Keratinocyte (primary cell): ENCODE measurements around the gene FBXO7. TPM values are rescaled to one million over a fixed set of nuclear protein-coding genes. Genes with fewer than 3 reads are reported as not detected.

ENCODE experiments used
- DNase-seq: peaks from one replicate; pipeline ENCODE4 v3.0.0-alpha.2; 2011; ENCODE audit warnings: low read depth, missing footprints, low spot score
- FAIRE-seq: peaks from 2 replicates; lab custom pipeline; 2011; peaks lifted over from hg19 to GRCh38; lab: Jason Lieb, UNC
- H2AFZ ChIP-seq: 2 replicates; pipeline ENCODE4 v1.6.0; 2012; ENCODE audit warnings: low read length, control low read depth, inconsistent platforms; ENCODE audit not compliant: control insufficient read depth
- H3K27ac ChIP-seq: 2 replicates; pipeline ENCODE4 v1.5.1; 2011; ENCODE audit warnings: low read length; ENCODE audit not compliant: control insufficient read depth, insufficient read depth
- H3K27me3 ChIP-seq: 3 replicates; pipeline ENCODE4 v1.6.0; 2011; ENCODE audit warnings: low read length; ENCODE audit not compliant: control insufficient read depth, insufficient read depth; ENCODE audit errors: extremely low read depth
- H3K36me3 ChIP-seq, 2 experiments: 2 replicates in 1 of 2; 3 replicates in 1 of 2; pipeline ENCODE4 v1.5.1; 2011; ENCODE audit warnings: low read length in 2 of 2, mild to moderate bottlenecking in 1 of 2; ENCODE audit not compliant: control insufficient read depth in 2 of 2, insufficient read depth in 2 of 2; ENCODE audit errors: extremely low read depth in 1 of 2
- H3K4me1 ChIP-seq: 3 replicates; pipeline ENCODE4 v1.5.1; 2011; ENCODE audit warnings: low read length; ENCODE audit not compliant: control insufficient read depth, insufficient read depth; ENCODE audit errors: extremely low read depth
- H3K4me2 ChIP-seq: 3 replicates; pipeline ENCODE4 v1.6.0; 2011; ENCODE audit warnings: low read depth, low read length; ENCODE audit not compliant: control insufficient read depth, insufficient read depth; ENCODE audit errors: extremely low read depth
- H3K4me3 ChIP-seq, 3 experiments: fragments of 200-600 bp in 1 of 3; sonication (generic) in 1 of 3; 2 replicates in 2 of 3; 3 replicates in 1 of 3; pipeline ENCODE4 v1.5.1; 2011 to 2016; ENCODE audit warnings: low read length in 3 of 3, mild to moderate bottlenecking in 3 of 3, control low read depth in 2 of 3, inconsistent platforms in 1 of 3, low read depth in 1 of 3, mixed read lengths in 1 of 3, mixed run types in 1 of 3, moderate library complexity in 1 of 3; ENCODE audit not compliant: control insufficient read depth in 2 of 3, insufficient read depth in 2 of 3; ENCODE audit errors: extremely low read depth in 1 of 3
- H3K79me2 ChIP-seq: 2 replicates; pipeline ENCODE4 v1.6.0; 2012; ENCODE audit warnings: low read length; ENCODE audit not compliant: control insufficient read depth, insufficient read depth
- H3K9ac ChIP-seq: 3 replicates; pipeline ENCODE4 v1.6.0; 2011; ENCODE audit warnings: low read length; ENCODE audit not compliant: control insufficient read depth, insufficient read depth; ENCODE audit errors: extremely low read depth
- H3K9me1 ChIP-seq: 3 replicates; pipeline ENCODE4 v1.6.0; 2011; ENCODE audit warnings: low read length; ENCODE audit not compliant: control insufficient read depth, insufficient read depth; ENCODE audit errors: extremely low read depth
- H3K9me3 ChIP-seq: 2 replicates; pipeline ENCODE4 v1.5.1; 2012; ENCODE audit warnings: low read depth, low read length; ENCODE audit not compliant: control insufficient read depth
- H4K20me1 ChIP-seq: 3 replicates; pipeline ENCODE4 v1.6.0; 2011; ENCODE audit warnings: low read length; ENCODE audit not compliant: control insufficient read depth, insufficient read depth; ENCODE audit errors: extremely low read depth
- EZH2 ChIP-seq: IDR thresholded peaks from one replicate; pipeline ENCODE4 v1.6.1; 2012; ENCODE audit warnings: inconsistent platforms, mild to moderate bottlenecking, low read length, moderate library complexity
- dilution Hi-C: fragments of 300-500 bp; cut with MboI; formaldehyde crosslinking; loops from one replicate; pipeline ENCODE4 v1.7.0; 2020; ENCODE audit warnings: low sequenced_read_pairs; ENCODE audit not compliant: extremely low pct_ligation_motif_present
- polyA plus RNA-seq, 5 experiments: library from polyadenylated mRNA; depleted of rRNA in 3 of 5; stranded (reverse) in 3 of 5; stranded (forward) in 1 of 5; unstranded in 1 of 5; fragments of >200 nt; gene quantifications; 1 replicate in 1 of 5; 2 replicates in 3 of 5; 3 replicates in 1 of 5; pipeline versions ENCODE4 v1.2.1 to v1.2.3, GENCODE V29; 2011 to 2012; ENCODE audit warnings: missing spikeins in 2 of 5, low read depth in 1 of 5, low replicate concordance in 1 of 5
- TF ChIP-seq, protein P1 (sequence below), 3 experiments: IDR thresholded peaks in 1 of 3; conservative IDR thresholded peaks in 1 of 3; optimal IDR thresholded peaks in 1 of 3; 2 replicates in 2 of 3; 3 replicates in 1 of 3; pipeline versions ENCODE3 to v1.5.1; 2011; ENCODE audit warnings: low read length in 3 of 3, mild to moderate bottlenecking in 3 of 3, moderate library complexity in 2 of 3, control low read depth in 1 of 3, inconsistent platforms in 1 of 3; ENCODE audit not compliant: insufficient read depth in 2 of 3; ENCODE audit errors: extremely low read depth in 1 of 3

FBXO7 gene
- polyA plus RNA-seq, 1 donor (not counting 4 experiments of a cell fraction or from before 2014, with no cell fraction given), result 106 TPM

DNA sequence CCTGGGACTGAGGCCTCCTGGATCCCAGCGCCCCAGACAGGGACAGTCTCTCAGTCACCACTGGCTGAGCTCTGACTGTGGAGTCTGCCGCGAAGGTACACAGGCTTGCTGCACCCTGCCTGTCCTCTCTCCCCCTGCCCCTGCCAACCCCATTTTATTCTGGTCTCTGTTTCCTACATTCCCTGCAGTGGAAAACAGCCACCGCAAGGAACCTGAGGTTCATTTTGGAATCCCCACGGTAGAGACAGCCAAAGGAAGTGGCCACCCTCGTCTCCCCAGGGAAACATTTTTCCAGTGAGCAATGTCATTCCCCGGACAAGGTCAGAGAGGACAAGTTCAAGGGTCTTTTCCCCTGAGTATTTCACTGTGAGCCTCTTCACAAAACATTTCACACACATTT lies 56.6 kb downstream of the FBXO7 start:
- no peak overlapping the region for H3K9ac ChIP-seq
- no peaks in the 10 kb centered on the region for H3K9me1 ChIP-seq
- no peak overlapping the region for H2AFZ ChIP-seq
- DNase-seq, result no peak
- dilution Hi-C loops, result no loop called here
- no peak overlapping the region for H3K4me3 ChIP-seq
- no peak overlapping the region for H3K4me2 ChIP-seq
- H3K36me3 ChIP-seq, result no peaks in the 10 kb centered on the region
- TF ChIP-seq EZH2, result no peak
- TF ChIP-seq, protein P1, sequence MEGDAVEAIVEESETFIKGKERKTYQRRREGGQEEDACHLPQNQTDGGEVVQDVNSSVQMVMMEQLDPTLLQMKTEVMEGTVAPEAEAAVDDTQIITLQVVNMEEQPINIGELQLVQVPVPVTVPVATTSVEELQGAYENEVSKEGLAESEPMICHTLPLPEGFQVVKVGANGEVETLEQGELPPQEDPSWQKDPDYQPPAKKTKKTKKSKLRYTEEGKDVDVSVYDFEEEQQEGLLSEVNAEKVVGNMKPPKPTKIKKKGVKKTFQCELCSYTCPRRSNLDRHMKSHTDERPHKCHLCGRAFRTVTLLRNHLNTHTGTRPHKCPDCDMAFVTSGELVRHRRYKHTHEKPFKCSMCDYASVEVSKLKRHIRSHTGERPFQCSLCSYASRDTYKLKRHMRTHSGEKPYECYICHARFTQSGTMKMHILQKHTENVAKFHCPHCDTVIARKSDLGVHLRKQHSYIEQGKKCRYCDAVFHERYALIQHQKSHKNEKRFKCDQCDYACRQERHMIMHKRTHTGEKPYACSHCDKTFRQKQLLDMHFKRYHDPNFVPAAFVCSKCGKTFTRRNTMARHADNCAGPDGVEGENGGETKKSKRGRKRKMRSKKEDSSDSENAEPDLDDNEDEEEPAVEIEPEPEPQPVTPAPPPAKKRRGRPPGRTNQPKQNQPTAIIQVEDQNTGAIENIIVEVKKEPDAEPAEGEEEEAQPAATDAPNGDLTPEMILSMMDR (optimal IDR thresholded peaks at IDR 0.05 in 1 of 3, IDR thresholded peaks at IDR 0.05 in 1 of 3, conservative IDR thresholded peaks at IDR 0.05 in 1 of 3; ENCODE audit: extremely low read depth in 1 of 3, insufficient read depth in 2 of 3, low read length in 3 of 3), result no peak
- no peak overlapping the region for H3K27ac ChIP-seq
- peaks cover 3% of the 10 kb centered on the region for H3K27me3 ChIP-seq
- H4K20me1 ChIP-seq, result no peaks in the 10 kb centered on the region
- H3K79me2 ChIP-seq, result no peaks in the 10 kb centered on the region
- peaks cover 6% of the 10 kb centered on the region for H3K4me1 ChIP-seq
- no peak for FAIRE-seq
- H3K9me3 ChIP-seq, result no peaks in the 10 kb centered on the region

DNA sequence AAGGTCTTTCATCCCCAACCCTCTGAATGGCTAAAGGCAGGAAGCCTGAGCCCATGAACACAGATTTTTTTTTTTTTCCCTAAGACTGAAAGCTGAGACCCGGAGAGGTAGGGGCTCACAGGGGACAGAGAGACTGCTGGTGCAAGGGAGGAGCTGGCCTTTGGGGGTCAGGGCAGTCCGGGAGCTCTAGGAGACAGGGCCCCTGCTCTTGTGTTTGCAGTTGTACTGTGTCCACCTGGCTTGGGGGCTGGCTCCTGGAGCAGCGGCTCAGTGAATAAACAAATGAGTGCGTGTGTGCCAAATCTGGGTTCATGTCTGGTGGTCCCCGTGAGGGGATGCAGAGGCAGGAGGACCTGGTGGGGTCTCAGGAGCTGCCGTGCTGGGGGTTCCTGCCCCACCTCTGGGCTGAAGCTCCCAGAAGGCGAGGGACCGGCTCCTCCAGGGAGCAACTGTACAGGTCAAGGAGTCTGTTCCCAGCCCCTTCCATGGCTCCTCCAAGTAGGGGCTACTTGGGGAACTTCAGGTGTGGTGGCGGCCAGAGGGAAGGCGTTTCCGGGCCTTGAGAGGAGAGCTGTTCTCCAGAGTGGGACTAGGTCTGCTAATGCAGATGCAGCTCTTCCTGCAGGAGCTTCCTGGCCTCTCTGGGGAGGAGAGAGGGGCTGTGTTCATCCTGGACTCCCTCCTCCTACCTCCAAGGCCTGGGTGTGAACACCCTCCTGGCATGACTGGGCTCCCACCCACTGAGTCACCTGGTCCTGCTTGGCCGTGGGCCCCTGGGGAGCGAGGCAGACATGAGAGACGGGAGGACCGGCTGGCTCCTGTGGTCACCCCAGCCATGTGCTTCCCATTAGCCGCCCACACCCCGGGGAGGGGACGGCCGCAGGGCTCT lies 57.6 kb downstream of the FBXO7 start:
- Histone ChIP-seq H3K4me2 (no peak overlapping the region), H4K20me1 (no peaks in the 10 kb centered on the region), H3K4me1 (peaks cover 6% of the 10 kb centered on the region), H3K36me3 (no peaks in the 10 kb centered on the region), H3K9ac (no peak overlapping the region), H3K79me2 (no peaks in the 10 kb centered on the region), H3K27me3 (peaks cover 3% of the 10 kb centered on the region), H3K9me3 (no peaks in the 10 kb centered on the region), H2AFZ (no peak overlapping the region), H3K4me3 (no peak overlapping the region), H3K9me1 (no peaks in the 10 kb centered on the region), H3K27ac (no peak overlapping the region)
- DNase-seq (peak; percentile 35), FAIRE-seq (no peak)
- TF ChIP-seq, protein P1 (optimal IDR thresholded peaks at IDR 0.05 in 1 of 3, IDR thresholded peaks at IDR 0.05 in 1 of 3, conservative IDR thresholded peaks at IDR 0.05 in 1 of 3; ENCODE audit: extremely low read depth in 1 of 3, insufficient read depth in 2 of 3, low read length in 3 of 3), result no peak
- TF ChIP-seq EZH2, result no peak
- dilution Hi-C loops, result no loop called here
